Measurements from ENCODE around the gene CCNK.

Gene CCNK

DNA sequence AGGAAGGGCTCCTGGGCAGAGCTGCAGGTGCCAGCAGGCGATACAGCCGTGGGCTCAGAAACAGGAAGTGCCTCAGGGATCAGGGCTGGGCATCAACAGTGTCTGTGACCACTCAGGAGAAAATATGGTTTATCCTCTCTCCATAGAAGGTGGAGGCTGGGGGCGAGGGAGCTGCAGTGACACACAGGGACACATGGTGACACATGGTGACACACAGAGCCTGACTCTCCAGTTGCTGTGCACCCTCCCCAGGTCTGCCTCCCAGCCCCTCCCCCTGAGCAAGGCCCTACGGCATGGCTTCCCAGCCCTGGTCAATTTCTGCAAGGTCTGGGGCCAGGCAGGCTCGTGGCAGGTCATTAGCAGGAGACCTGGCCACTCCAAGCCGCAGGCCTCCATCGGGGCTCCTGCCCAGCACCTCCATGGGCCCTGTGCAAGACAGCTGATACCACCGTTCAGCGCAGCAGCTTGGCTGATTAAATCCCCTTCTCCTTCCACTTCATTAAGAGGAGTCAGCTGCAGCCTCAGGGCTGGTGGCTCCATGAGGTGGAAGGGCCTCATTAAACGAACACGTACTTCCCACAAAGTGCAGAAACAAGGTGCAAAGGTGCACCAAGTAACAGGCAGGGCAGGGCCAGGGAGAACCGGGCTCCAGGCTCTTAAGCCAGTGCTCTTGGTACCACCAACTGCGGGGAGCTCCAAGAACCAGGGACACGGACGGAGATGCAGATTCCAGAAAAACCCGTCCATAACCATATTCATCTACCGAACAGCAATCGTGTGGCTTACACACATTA, 60.7 kb downstream of the CCNK start:
- no peak overlapping the region for H3K4me3 Mint-ChIP-seq
- TF ChIP-seq, protein P1, sequence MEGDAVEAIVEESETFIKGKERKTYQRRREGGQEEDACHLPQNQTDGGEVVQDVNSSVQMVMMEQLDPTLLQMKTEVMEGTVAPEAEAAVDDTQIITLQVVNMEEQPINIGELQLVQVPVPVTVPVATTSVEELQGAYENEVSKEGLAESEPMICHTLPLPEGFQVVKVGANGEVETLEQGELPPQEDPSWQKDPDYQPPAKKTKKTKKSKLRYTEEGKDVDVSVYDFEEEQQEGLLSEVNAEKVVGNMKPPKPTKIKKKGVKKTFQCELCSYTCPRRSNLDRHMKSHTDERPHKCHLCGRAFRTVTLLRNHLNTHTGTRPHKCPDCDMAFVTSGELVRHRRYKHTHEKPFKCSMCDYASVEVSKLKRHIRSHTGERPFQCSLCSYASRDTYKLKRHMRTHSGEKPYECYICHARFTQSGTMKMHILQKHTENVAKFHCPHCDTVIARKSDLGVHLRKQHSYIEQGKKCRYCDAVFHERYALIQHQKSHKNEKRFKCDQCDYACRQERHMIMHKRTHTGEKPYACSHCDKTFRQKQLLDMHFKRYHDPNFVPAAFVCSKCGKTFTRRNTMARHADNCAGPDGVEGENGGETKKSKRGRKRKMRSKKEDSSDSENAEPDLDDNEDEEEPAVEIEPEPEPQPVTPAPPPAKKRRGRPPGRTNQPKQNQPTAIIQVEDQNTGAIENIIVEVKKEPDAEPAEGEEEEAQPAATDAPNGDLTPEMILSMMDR (IDR thresholded peaks at IDR 0.05), result no peak
- H3K36me3 Mint-ChIP-seq (ENCODE audit: low read depth), result no peaks in the 10 kb centered on the region
- peaks cover 89% of the 10 kb centered on the region for H3K4me1 Mint-ChIP-seq
- H3K27me3 Mint-ChIP-seq (ENCODE audit: low read depth, poor library complexity), result peaks cover 8% of the 10 kb centered on the region
- no peaks in the 10 kb centered on the region for H3K9me3 Mint-ChIP-seq
- DNase-seq, result no peak
- no peak overlapping the region for H3K27ac Mint-ChIP-seq

DNA sequence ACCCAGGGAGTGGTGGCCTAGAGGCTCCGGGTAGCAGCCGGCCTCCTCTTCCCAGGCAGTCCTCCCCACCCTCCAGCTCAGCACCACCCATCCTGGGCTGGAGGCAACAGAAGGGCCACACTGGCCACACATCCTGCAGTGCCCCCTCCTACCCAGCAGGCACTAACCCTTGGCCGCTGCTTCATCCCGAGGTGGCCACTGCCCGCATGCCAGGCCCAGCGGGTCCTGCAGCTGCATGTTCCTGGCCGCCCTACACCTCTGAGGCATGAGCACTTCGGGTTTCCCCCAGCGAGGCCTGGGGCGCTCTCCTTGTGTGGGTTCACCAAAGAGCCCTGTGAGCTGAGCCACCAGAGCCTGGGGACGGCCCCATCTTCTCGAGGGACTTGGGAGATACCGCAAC, 61.4 kb downstream of the CCNK start:
- Mint-ChIP-seq H3K4me3 (no peak overlapping the region), H3K27ac (no peak overlapping the region), H3K36me3 (ENCODE audit: low read depth) (no peaks in the 10 kb centered on the region), H3K27me3 (ENCODE audit: low read depth, poor library complexity) (peaks cover 6% of the 10 kb centered on the region), H3K9me3 (no peaks in the 10 kb centered on the region), H3K4me1 (peaks cover 87% of the 10 kb centered on the region)
- DNase-seq, result no peak
- TF ChIP-seq, protein P1 (IDR thresholded peaks at IDR 0.05), result no peak

DNA sequence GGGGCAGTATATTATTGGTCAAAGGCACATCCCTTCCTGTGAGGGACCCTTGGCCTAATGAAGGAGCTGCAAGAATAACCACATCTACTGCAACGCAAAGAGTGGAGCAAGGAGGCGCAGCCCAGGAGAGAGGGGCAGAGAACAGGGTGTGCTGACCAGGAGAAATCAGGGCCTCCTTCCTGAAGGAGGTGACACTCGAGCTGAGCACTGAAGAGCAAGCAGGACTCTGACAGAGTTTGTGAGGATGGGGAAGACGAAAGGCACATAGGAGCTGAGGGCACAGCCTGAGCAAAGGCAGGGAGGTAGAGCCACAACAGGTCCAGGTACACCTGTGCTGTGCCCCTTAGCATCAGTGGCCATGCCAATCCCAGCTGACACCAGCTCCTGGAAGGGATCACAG, 62.2 kb downstream of the CCNK start:
- Mint-ChIP-seq H3K4me1 (peaks cover 85% of the 10 kb centered on the region), H3K4me3 (peak overlapping the region; percentile 4), H3K27me3 (ENCODE audit: low read depth, poor library complexity) (peaks cover 6% of the 10 kb centered on the region), H3K27ac (no peak overlapping the region), H3K36me3 (ENCODE audit: low read depth) (no peaks in the 10 kb centered on the region), H3K9me3 (no peaks in the 10 kb centered on the region)
- TF ChIP-seq, protein P1 (IDR thresholded peaks at IDR 0.05), result no peak
- no peak for DNase-seq

DNA sequence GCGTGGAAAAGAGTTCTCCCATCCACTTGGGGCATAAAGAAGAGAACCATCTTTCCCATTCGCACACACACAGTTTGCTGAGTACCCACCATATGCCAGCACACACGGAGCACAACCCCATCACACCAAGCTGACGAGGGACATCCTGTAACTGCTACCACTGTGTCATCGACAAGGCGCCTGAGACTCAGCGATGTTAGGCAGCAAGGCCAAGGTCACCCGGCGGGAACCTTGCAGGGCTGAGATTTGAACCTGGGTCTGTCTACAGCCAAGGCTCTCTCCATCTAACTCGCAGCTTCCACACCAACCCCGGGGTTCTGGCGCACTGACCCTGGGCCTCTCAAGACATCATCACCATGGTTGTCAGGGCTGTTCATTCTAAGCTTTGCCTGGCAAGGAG, 62.8 kb downstream of the CCNK start:
- H3K4me1 Mint-ChIP-seq, result peaks cover 86% of the 10 kb centered on the region

DNA sequence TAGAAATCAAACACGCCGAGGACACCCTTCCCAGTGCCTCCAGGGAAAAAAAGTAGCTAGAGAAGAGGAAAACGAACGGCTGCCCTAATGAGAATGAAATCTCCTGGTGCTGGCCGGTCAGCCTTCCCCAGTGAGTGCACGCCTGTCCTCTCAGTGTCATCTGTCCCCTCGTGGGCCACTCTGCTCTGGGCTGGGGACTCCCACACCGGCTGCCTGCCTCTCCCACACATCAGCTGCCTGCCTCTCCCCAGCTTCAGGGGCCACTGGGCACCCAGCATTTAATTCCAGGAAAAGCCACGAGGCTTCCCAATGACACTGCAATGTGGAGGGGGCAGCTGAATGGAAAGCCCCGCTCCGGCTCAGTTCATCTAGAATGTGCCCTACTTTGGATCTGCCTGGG, 63.8 kb downstream of the CCNK start:
- Mint-ChIP-seq H3K27me3 (ENCODE audit: low read depth, poor library complexity) (peaks cover 6% of the 10 kb centered on the region), H3K4me3 (peak overlapping the region; percentile 56), H3K4me1 (peaks cover 90% of the 10 kb centered on the region), H3K27ac (peak overlapping the region; percentile 73), H3K36me3 (ENCODE audit: low read depth) (no peaks in the 10 kb centered on the region), H3K9me3 (no peaks in the 10 kb centered on the region)
- TF ChIP-seq, protein P1 (IDR thresholded peaks at IDR 0.05), result no peak
- DNase-seq, result no peak

More for the DNA sequence above, 62.8 kb downstream of the CCNK start:
- no peak for DNase-seq
- H3K9me3 Mint-ChIP-seq, result no peaks in the 10 kb centered on the region
- no peak overlapping the region for H3K27ac Mint-ChIP-seq
- no peaks in the 10 kb centered on the region for H3K36me3 Mint-ChIP-seq (ENCODE audit: low read depth)
- peaks cover 6% of the 10 kb centered on the region for H3K27me3 Mint-ChIP-seq (ENCODE audit: low read depth, poor library complexity)
- H3K4me3 Mint-ChIP-seq, result no peak overlapping the region
- TF ChIP-seq, protein P1 (IDR thresholded peaks at IDR 0.05), result no peak

DNA sequence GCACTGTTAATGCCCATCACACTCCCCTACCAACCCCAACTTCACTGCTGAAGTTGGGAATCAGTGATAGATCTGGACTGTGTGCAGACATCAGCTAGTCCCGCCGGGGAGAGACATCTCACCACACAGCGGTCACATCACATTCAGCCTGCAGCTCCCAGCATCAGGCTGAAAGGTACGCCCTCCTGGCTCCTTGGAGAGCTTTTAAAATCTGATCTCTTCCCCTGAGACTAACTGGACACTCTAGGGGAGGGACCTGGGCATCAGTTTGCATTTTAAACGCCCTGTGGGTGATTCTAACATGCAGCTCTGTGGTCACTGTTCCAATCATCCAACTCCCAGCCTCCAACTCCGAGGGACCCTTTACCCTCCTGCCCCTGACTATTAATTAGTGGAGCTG, 64.4 kb downstream of the CCNK start:
- peaks cover 6% of the 10 kb centered on the region for H3K27me3 Mint-ChIP-seq (ENCODE audit: low read depth, poor library complexity)
- TF ChIP-seq, protein P1 (IDR thresholded peaks at IDR 0.05), result no peak

More for the DNA sequence above, 64.4 kb downstream of the CCNK start:
- Mint-ChIP-seq H3K27ac (peak overlapping the region; percentile 26), H3K4me3 (peak overlapping the region; percentile 56), H3K36me3 (ENCODE audit: low read depth) (no peaks in the 10 kb centered on the region), H3K4me1 (peaks cover 92% of the 10 kb centered on the region), H3K9me3 (no peaks in the 10 kb centered on the region)
- no peak for DNase-seq
